GM19455 (cell line): ENCODE measurements around the gene ADAM22.

Experiments used
- ATAC-seq: cut with Tn5 transposase; IDR thresholded peaks from one replicate; pipeline ENCODE4 v1.9.1; 2021; ENCODE audit not compliant: unreplicated experiment

Gene ADAM22

GRCh38 chr7:88212918-88213317 is 278.9 kb downstream of the ADAM22 start:
- no peak for ATAC-seq

GRCh38 chr7:88214456-88214855 is 280.4 kb downstream of the ADAM22 start:
- ATAC-seq, result no peak

GRCh38 chr7:88215295-88215694 is 281.2 kb downstream of the ADAM22 start:
- no peak for ATAC-seq

- ATAC-seq, result no peak
Measured at GRCh38 chr7:88216276-88216675, 282.2 kb downstream of the ADAM22 start.

- ATAC-seq, result peak; percentile 72
Measured at GRCh38 chr7:88217675-88218428, 283.8 kb downstream of the ADAM22 start.

- no peak for ATAC-seq
Measured at GRCh38 chr7:88218429-88218745, 284.3 kb downstream of the ADAM22 start.

- ATAC-seq, result peak; percentile 21
Measured at GRCh38 chr7:88218836-88219605, 285.0 kb downstream of the ADAM22 start.

- peak; percentile 72 for ATAC-seq
Measured at GRCh38 chr7:88219781-88220747, 286.0 kb downstream of the ADAM22 start, which contains the start of gene SRI. Gene SRI (minus strand): TSS chr7:88220038. CDS start chr7:88220026, 12 bp downstream.

- no peak for ATAC-seq
Measured at GRCh38 chr7:88223265-88223664, 289.2 kb downstream of the ADAM22 start.

GRCh38 chr7:88224601-88225275 is 290.7 kb downstream of the ADAM22 start:
- no peak for ATAC-seq

- no peak for ATAC-seq
Measured at GRCh38 chr7:88226201-88226600, 292.1 kb downstream of the ADAM22 start.

- no peak for ATAC-seq
Measured at GRCh38 chr7:88226886-88227516, 292.9 kb downstream of the ADAM22 start.

GRCh38 chr7:88229302-88229995 is 295.4 kb downstream of the ADAM22 start:
- no peak for ATAC-seq

GRCh38 chr7:88230646-88231045 is 296.6 kb downstream of the ADAM22 start:
- ATAC-seq, result no peak

GRCh38 chr7:88233828-88234227 is 299.8 kb downstream of the ADAM22 start:
- ATAC-seq, result no peak

GRCh38 chr7:88239852-88240251 is 305.8 kb downstream of the ADAM22 start:
- no peak for ATAC-seq

GRCh38 chr7:88243345-88243909 is 309.4 kb downstream of the ADAM22 start:
- ATAC-seq, result peak; percentile 61

- no peak for ATAC-seq
Measured at GRCh38 chr7:88244258-88244657, 310.2 kb downstream of the ADAM22 start.
